ENCODE results near the gene AUTS2.

AUTS2 gene

DNA sequence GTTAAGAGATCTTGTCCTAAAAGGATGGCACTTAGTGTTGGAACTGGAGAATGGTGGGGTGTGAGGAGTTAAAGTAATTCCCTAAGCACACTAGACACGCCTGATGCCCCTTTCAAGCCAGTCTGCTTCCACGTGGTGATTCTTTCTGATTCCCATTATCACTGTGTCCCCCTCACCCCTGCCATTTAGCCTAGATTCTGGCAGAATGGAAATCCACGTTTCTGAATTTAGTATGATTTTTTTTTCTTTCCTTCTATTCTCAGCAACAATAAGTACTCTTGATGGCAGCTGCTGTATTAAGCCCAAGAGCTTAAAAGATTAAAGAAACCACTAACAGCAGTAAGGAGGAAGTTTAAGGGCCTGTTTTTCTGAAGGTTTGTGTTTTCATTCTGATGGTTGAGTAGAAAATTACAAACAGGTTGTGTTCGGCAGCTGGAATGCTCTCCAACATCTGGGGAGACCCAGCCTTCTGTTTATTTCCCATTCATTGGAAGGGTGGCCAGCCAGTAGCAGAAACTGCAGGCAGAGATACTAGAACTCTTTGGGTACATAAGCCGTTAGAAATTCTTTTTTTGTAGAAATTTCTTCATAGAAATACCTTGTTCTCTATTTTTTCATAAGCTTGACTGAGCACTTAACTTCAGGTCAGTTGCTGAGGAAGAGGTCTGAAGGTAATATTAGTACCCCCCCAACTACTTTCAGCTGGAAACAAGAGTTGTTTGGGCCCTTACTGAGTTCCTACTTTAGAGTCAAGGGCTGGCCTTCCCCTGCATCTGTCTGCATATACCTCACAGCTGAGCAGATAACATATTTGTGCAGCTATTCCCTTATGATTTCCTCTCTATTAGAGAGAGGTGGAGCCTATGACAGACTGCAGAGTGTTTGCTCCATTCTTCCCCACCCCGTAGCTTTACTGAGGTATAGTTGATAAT is 355.1 kb downstream of the AUTS2 start:
- WGBS: 78% methylated on average over 5 of the region's 6 CpGs
- H3K27ac ChIP-seq (ENCODE audit: low read depth, low read length): no peak overlapping the region
- no peak overlapping the region for H3K9ac ChIP-seq (ENCODE audit: low read depth, low read length)
- H3K9me3 ChIP-seq (ENCODE audit: insufficient read depth, low read depth, low read length): no peaks in the 10 kb centered on the region
- no peaks in the 10 kb centered on the region for H3K27me3 ChIP-seq (ENCODE audit: insufficient read depth, low read length)
- no peak overlapping the region for H3K4me3 ChIP-seq (ENCODE audit: low read length)
- H3K4me1 ChIP-seq (ENCODE audit: insufficient read depth, low read length): peaks cover 2% of the 10 kb centered on the region; the same call in 1 of the 2 replicates
- H3K36me3 ChIP-seq (ENCODE audit: insufficient read depth, low read length): no peaks in the 10 kb centered on the region

DNA sequence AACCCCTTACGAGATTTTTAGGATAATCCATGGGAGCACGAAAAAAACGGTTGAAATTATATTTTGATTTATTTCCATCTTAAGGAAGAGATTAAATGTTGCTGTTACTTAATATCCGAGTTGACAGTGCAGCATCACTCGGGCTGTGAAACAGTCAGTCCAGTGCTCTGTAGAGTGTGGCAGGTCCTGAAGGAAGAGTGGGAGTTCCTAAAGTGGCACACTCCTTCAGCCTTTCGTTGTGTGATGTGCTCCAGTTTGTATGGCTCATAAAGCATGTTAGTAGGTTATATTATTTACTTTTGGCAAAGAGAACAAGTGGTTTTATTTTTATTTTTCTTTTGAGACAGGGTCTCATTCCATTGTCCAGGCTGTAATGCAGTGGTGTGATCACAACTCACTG is 358.3 kb downstream of the AUTS2 start:
- H3K4me3 ChIP-seq (ENCODE audit: low read length): no peak overlapping the region
- no peaks in the 10 kb centered on the region for H3K9me3 ChIP-seq (ENCODE audit: insufficient read depth, low read depth, low read length)
- H3K27ac ChIP-seq (ENCODE audit: low read depth, low read length): no peak overlapping the region
- H3K9ac ChIP-seq (ENCODE audit: low read depth, low read length): no peak overlapping the region
- 95% methylated on average over 6 of the region's 6 CpGs for WGBS
- H3K36me3 ChIP-seq (ENCODE audit: insufficient read depth, low read length): no peaks in the 10 kb centered on the region
- no peaks in the 10 kb centered on the region for H3K27me3 ChIP-seq (ENCODE audit: insufficient read depth, low read length)
- H3K4me1 ChIP-seq (ENCODE audit: insufficient read depth, low read length): peaks cover 1% of the 10 kb centered on the region; the same call in 1 of the 2 replicates

DNA sequence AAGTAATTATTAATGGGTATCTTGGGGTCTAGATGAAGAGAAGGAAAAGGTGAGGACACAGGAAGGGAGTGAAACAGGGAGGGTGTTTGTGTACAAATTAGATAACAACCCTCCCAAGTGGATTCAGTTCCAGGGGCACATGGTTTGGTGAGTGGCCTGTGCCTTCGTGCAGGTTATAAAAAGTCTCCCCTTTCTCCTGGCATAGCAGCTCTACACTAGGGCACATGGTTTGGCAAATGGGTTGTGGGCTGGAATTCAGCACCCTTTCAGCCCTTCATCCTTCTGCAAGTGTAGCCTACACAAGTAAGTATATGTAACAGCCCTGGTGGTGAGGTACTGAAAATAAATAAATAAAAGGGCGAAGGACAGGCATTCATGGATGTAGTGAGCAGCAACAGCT is 359.4 kb downstream of the AUTS2 start:
- Histone ChIP-seq H3K9ac (ENCODE audit: low read depth, low read length) (no peak overlapping the region), H3K9me3 (ENCODE audit: insufficient read depth, low read depth, low read length) (no peaks in the 10 kb centered on the region), H3K36me3 (ENCODE audit: insufficient read depth, low read length) (no peaks in the 10 kb centered on the region), H3K27me3 (ENCODE audit: insufficient read depth, low read length) (no peaks in the 10 kb centered on the region), H3K4me1 (ENCODE audit: insufficient read depth, low read length) (peaks cover 11% of the 10 kb centered on the region), H3K27ac (ENCODE audit: low read depth, low read length) (no peak overlapping the region), H3K4me3 (ENCODE audit: low read length) (no peak overlapping the region)
- WGBS: 92% methylated on average over 2 of the region's 2 CpGs

DNA sequence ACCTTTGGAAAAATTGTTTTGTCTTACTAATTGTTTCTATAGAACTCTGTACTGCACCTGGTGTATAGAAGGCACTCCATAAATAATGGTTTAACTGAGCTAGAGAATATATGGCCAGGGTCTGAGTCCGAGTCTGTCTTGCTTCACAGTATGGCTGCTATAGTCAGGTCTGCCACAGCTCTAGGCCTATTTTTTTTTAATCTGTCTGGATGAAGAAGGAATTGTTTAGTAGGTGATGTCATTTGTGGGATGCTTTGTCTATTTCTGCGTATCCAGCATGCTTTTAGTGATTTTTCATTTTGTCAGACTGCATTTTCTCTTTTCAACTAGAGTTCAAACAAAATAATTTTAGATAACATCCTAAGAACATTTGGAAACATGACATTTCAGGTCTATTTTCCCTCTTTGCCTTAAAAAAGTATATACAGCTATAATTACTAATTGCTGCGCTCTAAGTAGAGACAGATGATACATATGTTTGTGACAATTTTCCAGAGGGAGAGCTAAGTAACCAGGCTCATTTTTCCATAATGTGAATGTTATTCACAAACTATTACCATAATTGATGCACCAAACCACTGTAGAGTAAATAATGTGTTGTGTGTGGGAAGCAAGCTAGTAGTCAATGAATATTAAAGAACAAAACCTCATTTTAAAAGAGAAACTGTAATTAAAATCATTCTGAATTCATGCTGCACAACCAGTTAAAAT is 361.7 kb downstream of the AUTS2 start:
- no peaks in the 10 kb centered on the region for H3K9me3 ChIP-seq (ENCODE audit: insufficient read depth, low read depth, low read length)
- no peak overlapping the region for H3K27ac ChIP-seq (ENCODE audit: low read depth, low read length)
- H3K36me3 ChIP-seq (ENCODE audit: insufficient read depth, low read length): no peaks in the 10 kb centered on the region
- no peak overlapping the region for H3K4me3 ChIP-seq (ENCODE audit: low read length)
- peaks cover 14% of the 10 kb centered on the region for H3K4me1 ChIP-seq (ENCODE audit: insufficient read depth, low read length)
- WGBS: 98% methylated on average over 3 of the region's 3 CpGs
- no peak overlapping the region for H3K9ac ChIP-seq (ENCODE audit: low read depth, low read length)
- H3K27me3 ChIP-seq (ENCODE audit: insufficient read depth, low read length): no peaks in the 10 kb centered on the region

DNA sequence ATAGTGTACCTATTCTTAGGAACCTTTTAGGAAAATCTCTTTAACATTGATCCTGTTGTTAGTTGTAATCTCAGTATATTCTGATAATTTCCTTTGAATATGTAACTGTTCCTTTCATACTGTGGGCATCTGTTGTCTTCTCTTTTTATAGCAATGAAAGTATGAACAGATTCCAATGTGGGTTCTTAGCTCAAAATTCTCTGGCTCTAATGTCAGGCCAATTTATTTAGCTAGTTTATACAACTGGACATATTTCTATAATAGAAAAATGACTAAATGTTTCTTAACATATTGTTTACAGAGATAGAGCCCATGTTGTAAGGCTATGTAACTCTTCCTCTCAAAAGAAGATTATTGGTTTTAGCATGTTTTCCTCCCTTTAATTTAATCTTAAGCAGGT is 363.2 kb downstream of the AUTS2 start:
- Histone ChIP-seq H3K27ac (ENCODE audit: low read depth, low read length) (no peak overlapping the region), H3K9me3 (ENCODE audit: insufficient read depth, low read depth, low read length) (no peaks in the 10 kb centered on the region), H3K36me3 (ENCODE audit: insufficient read depth, low read length) (no peaks in the 10 kb centered on the region), H3K4me1 (ENCODE audit: insufficient read depth, low read length) (peaks cover 14% of the 10 kb centered on the region), H3K4me3 (ENCODE audit: low read length) (no peak overlapping the region), H3K27me3 (ENCODE audit: insufficient read depth, low read length) (no peaks in the 10 kb centered on the region), H3K9ac (ENCODE audit: low read depth, low read length) (no peak overlapping the region)

DNA sequence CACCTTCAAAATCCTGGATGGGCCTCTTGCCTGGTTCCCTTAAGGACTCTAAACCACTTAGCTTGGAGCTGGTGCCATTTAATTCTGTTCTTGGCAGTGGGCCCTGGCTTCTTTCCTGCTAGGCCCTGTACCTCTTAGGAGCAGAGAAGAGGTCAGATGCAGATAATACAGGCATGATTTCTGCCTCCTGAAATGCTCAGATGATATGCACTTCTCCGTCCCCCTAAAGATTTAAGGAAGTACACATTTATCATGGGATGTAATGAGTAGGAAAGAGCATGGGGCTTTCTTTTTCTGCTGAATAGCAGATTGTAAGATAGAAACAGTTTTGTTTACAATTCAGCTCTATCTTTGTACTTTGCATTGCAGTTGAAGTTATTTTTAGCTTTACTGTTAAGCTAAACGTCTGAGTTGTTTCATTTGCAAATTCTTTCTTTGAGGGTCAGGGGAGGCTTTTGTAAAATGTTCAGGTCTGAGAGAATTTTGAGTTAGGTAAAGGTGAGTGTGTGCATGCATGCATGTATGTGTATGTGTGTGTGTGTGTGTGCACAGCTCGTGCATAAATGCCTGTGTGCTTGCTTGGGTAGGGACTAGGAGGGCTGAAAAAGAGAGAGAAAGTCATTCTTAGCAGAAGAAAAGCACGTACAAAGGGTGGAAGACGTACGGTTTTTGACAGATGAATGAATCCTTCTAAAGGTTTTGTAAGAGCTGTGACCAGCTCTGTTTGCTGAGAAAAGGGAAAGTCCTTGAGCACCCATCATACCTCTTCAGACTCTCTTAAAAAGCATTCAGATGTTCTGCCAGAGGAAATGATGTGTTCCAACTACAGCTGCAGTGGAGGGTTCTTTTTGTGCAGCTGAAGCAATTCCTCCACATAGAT is 364.2 kb downstream of the AUTS2 start:
- H3K27me3 ChIP-seq (ENCODE audit: insufficient read depth, low read length): no peaks in the 10 kb centered on the region
- H3K9ac ChIP-seq (ENCODE audit: low read depth, low read length): no peak overlapping the region
- no peak overlapping the region for H3K27ac ChIP-seq (ENCODE audit: low read depth, low read length)
- no peak overlapping the region for H3K4me3 ChIP-seq (ENCODE audit: low read length)
- WGBS: 68% methylated on average over 6 of the region's 6 CpGs
- H3K9me3 ChIP-seq (ENCODE audit: insufficient read depth, low read depth, low read length): no peaks in the 10 kb centered on the region
- peaks cover 22% of the 10 kb centered on the region for H3K4me1 ChIP-seq (ENCODE audit: insufficient read depth, low read length)
- no peaks in the 10 kb centered on the region for H3K36me3 ChIP-seq (ENCODE audit: insufficient read depth, low read length)

DNA sequence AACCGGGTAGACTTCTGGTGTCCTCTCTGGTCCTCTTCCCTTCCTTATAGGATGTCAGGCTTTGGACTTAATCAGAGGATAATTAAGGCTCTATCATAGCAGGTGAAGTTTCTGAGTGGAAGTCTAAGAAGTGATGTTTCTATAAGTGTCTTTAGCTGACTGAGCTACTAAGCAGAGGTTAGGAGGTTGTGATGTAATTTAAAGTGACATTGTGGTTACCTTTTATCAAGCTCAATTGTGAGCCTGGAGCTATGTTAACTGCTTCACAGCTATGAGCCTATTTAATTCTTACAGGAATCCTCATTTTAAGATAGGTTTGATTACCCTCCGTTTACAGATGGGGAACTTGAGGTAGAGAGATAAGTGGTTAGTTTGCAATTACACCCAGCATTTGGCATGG is 365.1 kb downstream of the AUTS2 start:
- 100% methylated on average over 2 of the region's 2 CpGs for WGBS
- Histone ChIP-seq H3K4me3 (ENCODE audit: low read length) (no peak overlapping the region), H3K9ac (ENCODE audit: low read depth, low read length) (no peak overlapping the region)

DNA sequence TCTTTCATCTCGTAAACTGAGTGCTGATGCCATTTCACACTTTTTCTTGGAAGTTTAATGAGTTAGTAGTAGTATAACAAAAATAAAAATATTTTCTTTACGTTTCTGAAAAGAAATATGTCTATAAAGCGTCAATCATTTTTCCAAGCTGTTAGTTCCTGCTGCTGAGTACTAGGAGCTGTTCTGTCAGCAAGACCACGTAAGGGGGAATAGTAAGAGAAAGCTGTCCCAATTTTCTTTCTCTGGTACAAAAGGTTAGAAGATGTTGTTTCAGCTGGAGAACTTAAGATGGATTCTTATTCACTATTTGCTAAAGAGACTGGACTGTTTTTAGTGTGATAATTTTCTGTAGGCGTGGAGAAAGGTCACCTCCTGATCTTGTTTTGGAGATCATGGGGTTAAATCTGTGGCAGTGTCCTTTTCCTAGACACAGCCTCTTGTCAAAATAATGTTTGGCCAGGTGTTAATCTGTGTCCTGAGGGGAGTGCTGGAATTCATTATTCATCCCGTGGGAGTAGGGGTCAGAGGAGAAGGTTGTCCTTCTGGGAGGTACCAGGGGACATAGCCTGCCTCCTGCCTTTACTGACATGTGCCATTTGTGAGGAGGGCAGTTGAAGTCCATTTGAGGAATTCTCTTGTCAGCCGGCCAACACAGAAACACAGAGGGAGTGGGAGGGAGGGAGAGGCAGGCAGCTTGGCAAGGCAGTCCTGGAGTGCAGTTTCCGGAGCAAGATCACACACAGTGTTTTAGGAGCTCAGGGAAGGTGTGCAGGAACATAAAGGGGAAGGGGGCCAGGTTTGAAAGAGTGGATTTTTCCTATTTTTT is 368.7 kb downstream of the AUTS2 start:
- no peaks in the 10 kb centered on the region for H3K27me3 ChIP-seq (ENCODE audit: insufficient read depth, low read length)

More for the DNA sequence above, 365.1 kb downstream of the AUTS2 start:
- H3K27me3 ChIP-seq (ENCODE audit: insufficient read depth, low read length): no peaks in the 10 kb centered on the region
- H3K4me1 ChIP-seq (ENCODE audit: insufficient read depth, low read length): peaks cover 31% of the 10 kb centered on the region
- H3K9me3 ChIP-seq (ENCODE audit: insufficient read depth, low read depth, low read length): no peaks in the 10 kb centered on the region
- H3K27ac ChIP-seq (ENCODE audit: low read depth, low read length): no peak overlapping the region
- H3K36me3 ChIP-seq (ENCODE audit: insufficient read depth, low read length): no peaks in the 10 kb centered on the region

DNA sequence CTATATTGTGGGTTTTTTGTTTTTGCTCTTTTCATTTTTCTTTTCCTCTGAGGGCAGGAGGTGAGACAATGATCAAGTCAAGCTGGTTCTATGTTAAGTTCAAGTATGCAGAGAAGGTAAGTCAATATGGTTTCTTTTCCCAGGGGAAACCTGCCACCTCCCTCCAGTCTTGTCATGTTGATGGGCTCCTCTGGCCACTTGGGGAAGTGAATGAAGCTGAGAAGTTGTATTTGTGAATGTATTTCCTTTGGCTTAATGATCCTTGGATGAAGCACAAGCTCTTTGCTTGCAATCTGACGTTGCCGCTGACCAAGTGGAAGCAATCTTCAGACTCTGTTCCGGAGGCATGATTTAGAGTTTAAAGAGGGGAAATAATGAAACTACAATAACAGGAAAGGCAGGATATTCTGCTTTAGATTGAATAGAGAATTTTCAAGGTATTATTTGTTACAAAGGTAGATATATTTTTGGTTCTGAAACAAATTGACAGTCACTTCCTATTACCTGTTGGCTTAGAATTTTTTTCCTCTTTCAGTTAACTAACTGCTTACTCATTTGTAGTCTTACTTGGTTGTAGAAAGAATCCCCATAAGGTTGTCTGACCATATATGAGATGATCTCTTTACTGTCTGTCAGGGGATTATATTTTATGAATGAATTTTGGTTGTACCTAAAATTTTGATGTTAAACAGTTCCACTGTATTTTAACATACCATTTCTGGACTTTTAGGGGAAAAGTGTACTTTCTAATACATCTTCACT is 369.6 kb downstream of the AUTS2 start:
- Histone ChIP-seq H3K27ac (ENCODE audit: low read depth, low read length) (no peak overlapping the region), H3K9ac (ENCODE audit: low read depth, low read length) (no peak overlapping the region), H3K27me3 (ENCODE audit: insufficient read depth, low read length) (no peaks in the 10 kb centered on the region), H3K4me1 (ENCODE audit: insufficient read depth, low read length) (peaks cover 33% of the 10 kb centered on the region), H3K36me3 (ENCODE audit: insufficient read depth, low read length) (no peaks in the 10 kb centered on the region), H3K9me3 (ENCODE audit: insufficient read depth, low read depth, low read length) (no peaks in the 10 kb centered on the region), H3K4me3 (ENCODE audit: low read length) (peak overlapping the region; percentile 9)
- WGBS: 59% methylated on average over 3 of the region's 3 CpGs

More for the DNA sequence above, 368.7 kb downstream of the AUTS2 start:
- H3K4me1 ChIP-seq (ENCODE audit: insufficient read depth, low read length): peaks cover 41% of the 10 kb centered on the region
- H3K4me3 ChIP-seq (ENCODE audit: low read length): peak overlapping the region; percentile 9
- no peak overlapping the region for H3K27ac ChIP-seq (ENCODE audit: low read depth, low read length)
- no peak overlapping the region for H3K9ac ChIP-seq (ENCODE audit: low read depth, low read length)
- H3K36me3 ChIP-seq (ENCODE audit: insufficient read depth, low read length): no peaks in the 10 kb centered on the region
- no peaks in the 10 kb centered on the region for H3K9me3 ChIP-seq (ENCODE audit: insufficient read depth, low read depth, low read length)
- WGBS: 61% methylated on average over 8 of the region's 8 CpGs
